H1 (cell line): ENCODE data around the gene SCN8A. TPM values are rescaled to one million over a fixed set of nuclear protein-coding genes. Genes with fewer than 3 reads are reported as not detected.

Experiments used
- CTCF ChIA-PET: fragments of 300-600 bp; sonication (Branson Sonifier 250); formaldehyde crosslinking; loops from one replicate; lab custom pipeline; 2021; ENCODE audit not compliant: partially characterized antibody; lab: Charles Lee
- POLR2A ChIA-PET: fragments of 300-600 bp; sonication (Branson Sonifier 250); formaldehyde crosslinking; loops from one replicate; lab custom pipeline; 2021; ENCODE audit warnings: inconsistent platforms; ENCODE audit not compliant: partially characterized antibody; lab: Charles Lee
- DNase-seq, 2 experiments: peaks; one replicate each; pipeline versions ENCODE4 v3.0.0 to v3.0.0-alpha.2; 2010 to 2022; ENCODE audit warnings: low spot score in 2 of 2, low read depth in 1 of 2, mixed read lengths in 1 of 2
- FAIRE-seq: peaks from 2 replicates; lab custom pipeline; 2011; peaks lifted over from hg19 to GRCh38; lab: Jason Lieb, UNC
- H2AFZ ChIP-seq: 2 replicates; pipeline ENCODE4 v1.8.1; 2012; ENCODE audit warnings: low read length, inconsistent platforms
- H2AK5ac ChIP-seq: 2 replicates; pipeline ENCODE4 v1.6.1; 2013; ENCODE audit warnings: low read depth, low read length
- H2BK120ac ChIP-seq: replicated peaks from 2 replicates; pipeline ENCODE3; 2013; ENCODE audit warnings: low read depth, low read length, inconsistent platforms
- H2BK12ac ChIP-seq: 2 replicates; pipeline ENCODE4 v1.6.1; 2013; ENCODE audit warnings: low read depth, low read length
- H2BK15ac ChIP-seq: 2 replicates; pipeline ENCODE4 v1.6.1; 2013; ENCODE audit warnings: low read length
- H2BK20ac ChIP-seq: 2 replicates; pipeline ENCODE4 v1.6.1; 2013; ENCODE audit warnings: low read length
- H2BK5ac ChIP-seq: 2 replicates; pipeline ENCODE4 v1.6.1; 2013; ENCODE audit warnings: low read depth, low read length
- H3K14ac ChIP-seq: 2 replicates; pipeline ENCODE4 v1.6.1; 2013; ENCODE audit warnings: inconsistent platforms; ENCODE audit not compliant: insufficient read length
- H3K18ac ChIP-seq: 2 replicates; pipeline ENCODE4 v1.6.1; 2013; ENCODE audit warnings: low read length; ENCODE audit errors: extremely low read depth
- H3K23ac ChIP-seq: 2 replicates; pipeline ENCODE4 v1.6.1; 2013; ENCODE audit warnings: inconsistent platforms; ENCODE audit not compliant: insufficient read length
- H3K23me2 ChIP-seq: 2 replicates; pipeline ENCODE4 v1.6.1; 2013; ENCODE audit warnings: low read depth, low read length
- H3K27ac ChIP-seq: 2 replicates; pipeline ENCODE4 v1.6.1; 2011; ENCODE audit warnings: low read depth, low read length, inconsistent platforms
- H3K27me3 ChIP-seq, 4 experiments: replicated peaks in 1 of 4; 1 replicate in 1 of 4; 2 replicates in 3 of 4; pipeline versions ENCODE4 v1.6.1 to v1.8.1; 2011 to 2013; ENCODE audit warnings: low read length in 3 of 4, mild to moderate bottlenecking in 3 of 4, inconsistent platforms in 2 of 4, mixed read lengths in 2 of 4, moderate library complexity in 1 of 4; ENCODE audit not compliant: control insufficient read depth in 3 of 4, insufficient read depth in 3 of 4; ENCODE audit errors: extremely low read depth in 1 of 4
- H3K36me3 ChIP-seq, 4 experiments: 2 replicates each; pipeline versions ENCODE4 v1.6.1 to v1.8.1; 2011 to 2013; ENCODE audit warnings: mild to moderate bottlenecking in 4 of 4, low read length in 3 of 4, moderate library complexity in 2 of 4, control low read depth in 1 of 4, inconsistent platforms in 1 of 4; ENCODE audit not compliant: insufficient read depth in 4 of 4, control insufficient read depth in 2 of 4
- H3K4ac ChIP-seq: replicated peaks from 2 replicates; pipeline ENCODE3; 2013; ENCODE audit warnings: low read length, low read depth, mixed read lengths, inconsistent platforms; ENCODE audit not compliant: insufficient read length
- H3K4me1 ChIP-seq, 4 experiments: replicated peaks in 1 of 4; 1 replicate in 1 of 4; 2 replicates in 3 of 4; pipeline versions ENCODE4 v1.6.1 to v1.8.1; 2011 to 2013; ENCODE audit warnings: low read length in 3 of 4, inconsistent platforms in 2 of 4, mixed read lengths in 1 of 4; ENCODE audit not compliant: insufficient read depth in 4 of 4, control insufficient read depth in 3 of 4
- H3K4me2 ChIP-seq, 2 experiments: 2 replicates each; pipeline versions ENCODE4 v1.6.1 to v1.8.1; 2011 to 2013; ENCODE audit warnings: low read depth in 2 of 2, low read length in 2 of 2, control low read depth in 1 of 2, inconsistent platforms in 1 of 2, mild to moderate bottlenecking in 1 of 2; ENCODE audit not compliant: insufficient read depth in 1 of 2
- H3K4me3 ChIP-seq, 4 experiments: fragments of 200-600, 300-600 bp in 1 of 4; sonication (generic), shearing (Covaris generic), sonication (Bioruptor Twin) in 1 of 4; 2 replicates each; pipeline versions ENCODE4 v1.5.1 to v1.8.1; 2011 to 2016; ENCODE audit warnings: low read length in 4 of 4, low read depth in 3 of 4, control low read depth in 2 of 4, inconsistent platforms in 2 of 4, mild to moderate bottlenecking in 2 of 4, mixed read lengths in 1 of 4, moderate library complexity in 1 of 4; ENCODE audit not compliant: insufficient read depth in 2 of 4; ENCODE audit errors: extremely low read depth in 1 of 4
- H3K56ac ChIP-seq: replicated peaks from 2 replicates; pipeline ENCODE3; 2013; ENCODE audit warnings: low read depth, mild to moderate bottlenecking, mixed read lengths, low read length, inconsistent platforms; ENCODE audit not compliant: insufficient read length
- H3K79me1 ChIP-seq: 2 replicates; pipeline ENCODE4 v1.6.1; 2013; ENCODE audit warnings: low read depth, low read length, control low read depth
- H3K79me2 ChIP-seq, 2 experiments: 2 replicates each; pipeline versions ENCODE4 v1.6.1 to v1.8.1; 2012 to 2013; ENCODE audit warnings: low read length in 2 of 2, mild to moderate bottlenecking in 2 of 2, inconsistent platforms in 1 of 2; ENCODE audit not compliant: insufficient read depth in 2 of 2, control insufficient read depth in 1 of 2
- H3K9ac ChIP-seq, 4 experiments: replicated peaks in 1 of 4; 1 replicate in 1 of 4; 2 replicates in 3 of 4; pipeline versions ENCODE4 v1.6.1 to v1.8.1; 2011 to 2013; ENCODE audit warnings: low read depth in 3 of 4, low read length in 3 of 4, control low read depth in 2 of 4, mild to moderate bottlenecking in 2 of 4, moderate library complexity in 2 of 4, inconsistent platforms in 1 of 4; ENCODE audit errors: extremely low read depth in 1 of 4
- H3K9me3 ChIP-seq, 2 experiments: 2 replicates each; pipeline versions ENCODE4 v1.6.1 to v1.8.1; 2012 to 2013; ENCODE audit warnings: mild to moderate bottlenecking in 2 of 2, moderate library complexity in 2 of 2, control low read depth in 1 of 2, inconsistent platforms in 1 of 2, low read depth in 1 of 2, low read length in 1 of 2, mixed read lengths in 1 of 2; ENCODE audit not compliant: insufficient read depth in 2 of 2
- H4K20me1 ChIP-seq, 2 experiments: replicated peaks in 1 of 2; 2 replicates each; pipeline versions ENCODE3 to v1.8.1; 2011 to 2013; ENCODE audit warnings: inconsistent platforms in 2 of 2, low read length in 2 of 2, mild to moderate bottlenecking in 1 of 2; ENCODE audit not compliant: insufficient read depth in 2 of 2, control insufficient read depth in 1 of 2
- H4K5ac ChIP-seq: 2 replicates; pipeline ENCODE4 v1.6.1; 2013; ENCODE audit warnings: low read length, low read depth, mixed read lengths, inconsistent platforms; ENCODE audit not compliant: insufficient read length
- H4K8ac ChIP-seq: 2 replicates; pipeline ENCODE4 v1.8.0; 2013; ENCODE audit warnings: mild to moderate bottlenecking, moderate library complexity, low read length, inconsistent platforms; ENCODE audit not compliant: insufficient read depth; ENCODE audit errors: extremely low read depth
- H4K91ac ChIP-seq: replicated peaks from 2 replicates; pipeline ENCODE3; 2013; ENCODE audit warnings: low read length, mixed read lengths, inconsistent platforms; ENCODE audit not compliant: insufficient read length
- BCL11A ChIP-seq, 2 experiments: IDR thresholded peaks; one replicate each; pipeline ENCODE4 v1.6.1; 2011; ENCODE audit warnings: low read depth in 2 of 2, low read length in 2 of 2, mild to moderate bottlenecking in 2 of 2
- CTCF ChIP-seq, 3 experiments: IDR thresholded peaks; 1 replicate in 2 of 3; 2 replicates in 1 of 3; pipeline versions ENCODE4 v1.5.1 to v1.6.1; 2011; ENCODE audit warnings: low read length in 3 of 3, mild to moderate bottlenecking in 3 of 3, inconsistent platforms in 2 of 3, low read depth in 1 of 3, moderate library complexity in 1 of 3; ENCODE audit not compliant: insufficient read depth in 1 of 3; ENCODE audit errors: control extremely low read depth in 1 of 3
- JUN ChIP-seq: IDR thresholded peaks from 2 replicates; pipeline ENCODE4 v1.6.1; 2011; ENCODE audit warnings: low read depth, mild to moderate bottlenecking, improper control_type of control experiment, low read length
- MAFK ChIP-seq: IDR thresholded peaks from 2 replicates; pipeline ENCODE4 v1.6.1; 2012; ENCODE audit warnings: low read depth, mild to moderate bottlenecking, improper control_type of control experiment, low read length
- RBBP5 ChIP-seq: IDR thresholded peaks from 2 replicates; pipeline ENCODE4 v1.7.1; 2012; ENCODE audit warnings: low read depth, mild to moderate bottlenecking, inconsistent platforms, low read length, moderate library complexity, borderline replicate concordance
- RNF2 ChIP-seq: fragments of 200-900, 300-1000 bp; sonication (generic); IDR thresholded peaks from 2 replicates; pipeline ENCODE4 v1.7.1; 2016; ENCODE audit warnings: borderline replicate concordance, low read depth, mild to moderate bottlenecking, antibody characterized with exemption, low read length; ENCODE audit not compliant: poor library complexity, severe bottlenecking; ENCODE audit errors: missing control alignments
- SAP30 ChIP-seq: fragments of 300-600 bp; sonication (generic); IDR thresholded peaks from 2 replicates; pipeline ENCODE4 v1.7.1; 2012; ENCODE audit warnings: low read length, moderate library complexity, mild to moderate bottlenecking, inconsistent platforms; ENCODE audit not compliant: insufficient read depth, insufficient replicate concordance
- SIRT6 ChIP-seq: IDR thresholded peaks from one replicate; pipeline ENCODE4 v1.7.1; 2012; ENCODE audit warnings: low read length, inconsistent platforms
- SP2 ChIP-seq: IDR thresholded peaks from 2 replicates; pipeline ENCODE4 v1.6.1; 2012; ENCODE audit warnings: mild to moderate bottlenecking, low read length, inconsistent platforms
- TAF7 ChIP-seq: optimal IDR thresholded peaks from 2 replicates; pipeline ENCODE3; 2011; ENCODE audit warnings: low read depth, mild to moderate bottlenecking, inconsistent platforms, low read length, moderate library complexity, borderline replicate concordance
- ZNF274 ChIP-seq: IDR thresholded peaks from 2 replicates; pipeline ENCODE4 v1.7.0; 2012; ENCODE audit warnings: low read length, borderline replicate concordance; ENCODE audit errors: extremely low read depth
- WGBS, 2 experiments: shearing (Covaris generic) in 1 of 2; methylation state at CpG; one replicate each; pipeline versions ENCODE4 v1.1.6 to v1.1.7; 2013 to 2015; ENCODE audit warnings: low lambda C conversion rate in 2 of 2, mixed read lengths in 2 of 2, inconsistent platforms in 1 of 2, low coverage in 1 of 2, missing lambda C conversion rate in 1 of 2; ENCODE audit not compliant: insufficient replicate concordance in 2 of 2, insufficient coverage in 1 of 2, insufficient read length in 1 of 2; ENCODE audit errors: extremely low coverage in 1 of 2, missing lambda C conversion rate in 1 of 2; 5-methylcytosine and 5-hydroxymethylcytosine counted together
- polyA plus RNA-seq, 7 experiments: library from polyadenylated mRNA; depleted of rRNA in 3 of 7; stranded (reverse) in 5 of 7; unstranded in 2 of 7; fragments of >200 nt in 5 of 7; fragments of 200-250 nt in 2 of 7; gene quantifications; 1 replicate in 5 of 7; 2 replicates in 1 of 7; 4 replicates in 1 of 7; pipeline versions ENCODE4 v1.2.1 to v1.2.3, GENCODE V29; 2011 to 2013; ENCODE audit warnings: missing spikeins in 2 of 7, mixed read lengths in 2 of 7
- total RNA-seq: library from RNA; stranded (reverse); fragmentation: NEBNext Ultra II Directional; extraction: Animal tissue kit (Norgen Biotek cat#: 25700); gene quantifications from 2 replicates; pipeline ENCODE4 v1.2.1, GENCODE V29; 2021

The SCN8A gene
- total and polyA plus RNA-seq, 2 of the 8 experiments (the other 6 are each of a cell fraction or from before 2014, with no cell fraction given), result 6.3 to 10.7 TPM

GRCh38 chr12:51600721-51601120 lies 9.7 kb downstream of the SCN8A start:
- CTCF ChIA-PET, result no interaction called here
- FAIRE-seq (no peak), DNase-seq (no peak)
- Histone ChIP-seq H4K20me1 (peaks cover 3 to 10% of the 10 kb centered on the region in 2 experiments), H3K23ac (no peak overlapping the region), H2BK15ac (no peak overlapping the region), H3K36me3 (no peaks in the 10 kb centered on the region), H3K23me2 (no peaks in the 10 kb centered on the region), H2BK5ac (no peak overlapping the region), H3K14ac (no peak overlapping the region), H4K5ac (no peak overlapping the region), H2AFZ (no peak overlapping the region), H3K27me3 (no peaks in the 10 kb centered on the region), H3K4me3 (no peak overlapping the region), H3K27ac (no peak overlapping the region), H3K56ac (no peak overlapping the region), H4K8ac (no peak overlapping the region), H3K4me2 (no peak overlapping the region), H2AK5ac (no peak overlapping the region), H2BK20ac (no peak overlapping the region), H3K4me1 (no peaks in the 10 kb centered on the region; a peak in 2 of 7 replicates), H3K18ac (no peak overlapping the region), H3K79me1 (peaks cover 3% of the 10 kb centered on the region; the same call in 1 of the 2 replicates), H2BK120ac (no peak overlapping the region), H3K79me2 (peaks cover 0 to 93% of the 10 kb centered on the region in 2 experiments; a peak in 3 of 4 replicates), H3K9me3 (no peaks in the 10 kb centered on the region), H3K9ac (no peak overlapping the region), H3K4ac (no peak overlapping the region), H4K91ac (no peak overlapping the region), H2BK12ac (no peak overlapping the region)
- POLR2A ChIA-PET, result no interaction called here
- WGBS, 2 experiments, result 90% methylated on average over 1 of the region's 1 CpG; no CpG with 5 or more reads in 1 of the 2 experiments
- TF ChIP-seq CTCF (IDR thresholded peaks at IDR 0.05; ENCODE audit: control extremely low read depth in 1 of 3, insufficient read depth in 1 of 3, low read depth in 1 of 3, low read length in 3 of 3), result no peak
- TF ChIP-seq RNF2, result no peak
- TF ChIP-seq SIRT6, result no peak
- no peak for TF ChIP-seq TAF7
- TF ChIP-seq JUN, result no peak
- no peak for TF ChIP-seq ZNF274
- TF ChIP-seq RBBP5, result no peak
- TF ChIP-seq SP2, result no peak
- TF ChIP-seq MAFK, result no peak
- no peak for TF ChIP-seq BCL11A (IDR thresholded peaks at IDR 0.05; ENCODE audit: low read depth in 2 of 2, low read length in 2 of 2)
- TF ChIP-seq SAP30, result no peak
